NCI-H748 (cell line): ENCODE results near the gene C14orf132.
A peak's percentile ranks its signal among the peaks of the same experiment; 100 is the strongest.

Source experiments
- DNase-seq: peaks from one replicate; lab custom pipeline; 2025; ENCODE audit not compliant: unreplicated experiment; lab: John Stamatoyannopoulos, UW

The C14orf132 gene

GRCh38 chr14:96117101-96117897 lies 78.1 kb downstream of the C14orf132 start:
- DNase-seq, result peak; percentile 85

GRCh38 chr14:96117960-96118359 lies 78.8 kb downstream of the C14orf132 start:
- no peak for DNase-seq

- DNase-seq, result no peak
Observed at GRCh38 chr14:96118391-96118790, 79.2 kb downstream of the C14orf132 start.

- no peak for DNase-seq
Observed at GRCh38 chr14:96119947-96120346, 80.8 kb downstream of the C14orf132 start.

GRCh38 chr14:96120392-96120791 lies 81.2 kb downstream of the C14orf132 start:
- no peak for DNase-seq

GRCh38 chr14:96120941-96121340 lies 81.8 kb downstream of the C14orf132 start:
- no peak for DNase-seq

GRCh38 chr14:96121660-96122395 lies 82.7 kb downstream of the C14orf132 start:
- no peak for DNase-seq

GRCh38 chr14:96122496-96122895 lies 83.3 kb downstream of the C14orf132 start:
- no peak for DNase-seq

GRCh38 chr14:96125536-96125935 lies 86.4 kb downstream of the C14orf132 start:
- DNase-seq, result no peak

- DNase-seq, result no peak
Observed at GRCh38 chr14:96126339-96126782, 87.2 kb downstream of the C14orf132 start.

GRCh38 chr14:96126783-96127271 lies 87.7 kb downstream of the C14orf132 start:
- no peak for DNase-seq

GRCh38 chr14:96129128-96129736 lies 90.1 kb downstream of the C14orf132 start:
- DNase-seq, result no peak

- DNase-seq, result no peak
Observed at GRCh38 chr14:96130391-96130790, 91.2 kb downstream of the C14orf132 start.

- no peak for DNase-seq
Observed at GRCh38 chr14:96130854-96131253, 91.7 kb downstream of the C14orf132 start.

- no peak for DNase-seq
Observed at GRCh38 chr14:96131836-96132235, 92.7 kb downstream of the C14orf132 start.

GRCh38 chr14:96134508-96134907 lies 95.3 kb downstream of the C14orf132 start:
- DNase-seq, result no peak

GRCh38 chr14:96135285-96135684 lies 96.1 kb downstream of the C14orf132 start:
- no peak for DNase-seq

- no peak for DNase-seq
Observed at GRCh38 chr14:96136371-96137005, 97.3 kb downstream of the C14orf132 start.

- DNase-seq, result no peak
Observed at GRCh38 chr14:96138241-96138640, 99.1 kb downstream of the C14orf132 start.

GRCh38 chr14:96139169-96139568 lies 100.0 kb downstream of the C14orf132 start:
- no peak for DNase-seq

- DNase-seq, result no peak
Observed at GRCh38 chr14:96139879-96140278, 100.7 kb downstream of the C14orf132 start.
